HepG2 (cell line): Measurements from ENCODE around the gene EMC8. TPM values are rescaled to one million over a fixed set of nuclear protein-coding genes. Genes with fewer than 3 reads are reported as not detected.
A peak's percentile ranks its signal among the peaks of the same experiment; 100 is the strongest.

Experiments used
- HIVEP1 ChIP-seq: sonication (generic); formaldehyde crosslinking; IDR thresholded peaks from 2 replicates; pipeline ENCODE4 v1.4.0; 2020; ENCODE audit warnings: mild to moderate bottlenecking, missing genetic modification reagents
- HNF4G ChIP-seq, 2 experiments: sonication (generic) in 1 of 2; formaldehyde crosslinking in 1 of 2; IDR thresholded peaks; 2 replicates each; pipeline versions ENCODE4 v1.4.0 to v1.6.1; 2011 to 2020; ENCODE audit warnings: borderline replicate concordance in 2 of 2, low read depth in 2 of 2, mild to moderate bottlenecking in 2 of 2, low read length in 1 of 2, missing genetic modification reagents in 1 of 2, moderate library complexity in 1 of 2
- KLF11 ChIP-seq: IDR thresholded peaks from 2 replicates; pipeline ENCODE4 v1.6.1; 2016; ENCODE audit warnings: missing compliant biosample characterization
- MIXL1 ChIP-seq: IDR thresholded peaks from 2 replicates; pipeline ENCODE4 v1.6.1; 2016
- MZF1 ChIP-seq: sonication (generic); formaldehyde crosslinking; IDR thresholded peaks from 2 replicates; pipeline ENCODE4 v1.8.1; 2023; ENCODE audit warnings: mild to moderate bottlenecking, missing genetic modification reagents, borderline replicate concordance
- NFIB ChIP-seq: sonication (generic); formaldehyde crosslinking; IDR thresholded peaks from 2 replicates; pipeline ENCODE4 v1.9.0; 2021; ENCODE audit warnings: missing genetic modification reagents, mild to moderate bottlenecking, borderline replicate concordance
- PCBP1 ChIP-seq: fragments of 200-400 bp; formaldehyde crosslinking; IDR thresholded peaks from 2 replicates; pipeline ENCODE4 v1.6.1; 2017; ENCODE audit warnings: mild to moderate bottlenecking, low read depth, low read length, borderline replicate concordance
- RELA ChIP-seq: sonication (generic); formaldehyde crosslinking; IDR thresholded peaks from 2 replicates; pipeline ENCODE4 v1.4.0; 2020; ENCODE audit warnings: missing genetic modification reagents
- SRF ChIP-seq: IDR thresholded peaks from 2 replicates; pipeline ENCODE4 v1.6.1; 2011; ENCODE audit warnings: mild to moderate bottlenecking, low read depth, low read length, moderate library complexity
- SRSF9 ChIP-seq: fragments of 200-400 bp; formaldehyde crosslinking; IDR thresholded peaks from 2 replicates; pipeline ENCODE4 v1.6.1; 2018; ENCODE audit warnings: borderline replicate concordance, mild to moderate bottlenecking, low read depth, low read length; ENCODE audit not compliant: insufficient read depth, poor library complexity, severe bottlenecking
- STAT6 ChIP-seq: sonication (generic); formaldehyde crosslinking; IDR thresholded peaks from 2 replicates; pipeline ENCODE4 v1.4.0; 2020; ENCODE audit warnings: missing genetic modification reagents, mild to moderate bottlenecking, borderline replicate concordance
- ZBTB21 ChIP-seq: sonication (generic); formaldehyde crosslinking; IDR thresholded peaks from 2 replicates; pipeline ENCODE4 v1.4.0; 2020; ENCODE audit warnings: missing genetic modification reagents
- ZNF318 ChIP-seq: sonication (generic); formaldehyde crosslinking; IDR thresholded peaks from 2 replicates; pipeline ENCODE4 v1.4.0; 2020; ENCODE audit warnings: mild to moderate bottlenecking, missing genetic modification reagents
- ZNF34 ChIP-seq: sonication (generic); formaldehyde crosslinking; IDR thresholded peaks from 2 replicates; pipeline ENCODE4 v1.4.0; 2020; ENCODE audit warnings: mild to moderate bottlenecking, missing genetic modification reagents, borderline replicate concordance
- ZNF383 ChIP-seq: sonication (generic); formaldehyde crosslinking; IDR thresholded peaks from 2 replicates; pipeline ENCODE4 v1.4.0; 2020; ENCODE audit warnings: missing genetic modification reagents, mild to moderate bottlenecking, borderline replicate concordance
- ZNF501 ChIP-seq: sonication (generic); formaldehyde crosslinking; IDR thresholded peaks from 2 replicates; pipeline ENCODE4 v1.5.1; 2020; ENCODE audit warnings: mild to moderate bottlenecking, moderate library complexity, missing genetic modification reagents
- ZNF572 ChIP-seq: sonication (generic); formaldehyde crosslinking; IDR thresholded peaks from 2 replicates; pipeline ENCODE4 v1.5.1; 2020; ENCODE audit warnings: mild to moderate bottlenecking, missing genetic modification reagents
- ZNF891 ChIP-seq: sonication (generic); formaldehyde crosslinking; IDR thresholded peaks from 2 replicates; pipeline ENCODE4 v1.5.0; 2020; ENCODE audit warnings: mild to moderate bottlenecking, missing genetic modification reagents
- polyA plus RNA-seq, 8 experiments: library from polyadenylated mRNA; depleted of rRNA in 3 of 8; stranded (reverse) in 7 of 8; unstranded in 1 of 8; fragments of >200 nt; fragmentation: Illumina TruSeq in 4 of 8; extraction: Trizol in 4 of 8; gene quantifications; 2 replicates each; pipeline versions ENCODE4 v1.2.1 to v1.2.3, GENCODE V29; 2011 to 2016; ENCODE audit warnings: low read depth in 4 of 8, missing spikeins in 1 of 8, mixed read lengths in 1 of 8; ENCODE audit not compliant: insufficient read depth in 1 of 8
- total RNA-seq, 5 experiments: library from RNA; depleted of rRNA; stranded (reverse); fragments of >200 nt; fragmentation: Illumina TruSeq; extraction: Trizol; gene quantifications; 2 replicates each; pipeline ENCODE4 v1.2.3, GENCODE V29; 2016; ENCODE audit warnings: low read depth in 1 of 5

Gene EMC8
- total and polyA plus RNA-seq, 2 of the 13 experiments (the other 11 are each of a cell fraction or from before 2014, with no cell fraction given) = 55.0 to 76.0 TPM

GRCh38 chr16:85844786-85845185 is 45.4 kb upstream of the EMC8 start (continued):
- TF ChIP-seq ZNF318 (CRISPR knock-in tag) (no peak), NFIB (CRISPR knock-in tag) (no peak), HNF4G (IDR thresholded peaks at IDR 0.05; ENCODE audit: borderline replicate concordance, low read depth, low read length) (no peak), HNF4G (CRISPR knock-in tag; IDR thresholded peaks at IDR 0.05; ENCODE audit: borderline replicate concordance, low read depth) (no peak), SRF (no peak), ZNF383 (CRISPR knock-in tag) (no peak), ZNF34 (CRISPR knock-in tag) (no peak), ZNF501 (CRISPR knock-in tag) (peak; percentile 74), MIXL1 (CRISPR knock-in tag) (no peak), SRSF9 (no peak), ZBTB21 (CRISPR knock-in tag) (no peak), KLF11 (CRISPR knock-in tag) (no peak), MZF1 (no peak), STAT6 (CRISPR knock-in tag) (no peak), HIVEP1 (peak; percentile 52; the same call in 1 of the 2 replicates), ZNF891 (CRISPR knock-in tag) (no peak), ZNF572 (CRISPR knock-in tag) (no peak), PCBP1 (no peak), RELA (CRISPR knock-in tag) (no peak)
